22Rv1 (cell line): ENCODE results near the gene EFNB3.

ENCODE experiments used
- ZFX ChIP-seq: fragments of 450-650 bp; IDR thresholded peaks from 2 replicates; pipeline ENCODE4 v1.6.1; 2017; ENCODE audit warnings: antibody characterized with exemption, borderline replicate concordance
- TF ChIP-seq, protein P1 (sequence below): fragments of 450-650 bp; IDR thresholded peaks from 2 replicates; pipeline ENCODE4 v1.5.1; 2017; ENCODE audit warnings: mild to moderate bottlenecking

GRCh38 chr17:7705269-7706255 is 560 bp downstream of the EFNB3 start:
- TF ChIP-seq, protein P1, sequence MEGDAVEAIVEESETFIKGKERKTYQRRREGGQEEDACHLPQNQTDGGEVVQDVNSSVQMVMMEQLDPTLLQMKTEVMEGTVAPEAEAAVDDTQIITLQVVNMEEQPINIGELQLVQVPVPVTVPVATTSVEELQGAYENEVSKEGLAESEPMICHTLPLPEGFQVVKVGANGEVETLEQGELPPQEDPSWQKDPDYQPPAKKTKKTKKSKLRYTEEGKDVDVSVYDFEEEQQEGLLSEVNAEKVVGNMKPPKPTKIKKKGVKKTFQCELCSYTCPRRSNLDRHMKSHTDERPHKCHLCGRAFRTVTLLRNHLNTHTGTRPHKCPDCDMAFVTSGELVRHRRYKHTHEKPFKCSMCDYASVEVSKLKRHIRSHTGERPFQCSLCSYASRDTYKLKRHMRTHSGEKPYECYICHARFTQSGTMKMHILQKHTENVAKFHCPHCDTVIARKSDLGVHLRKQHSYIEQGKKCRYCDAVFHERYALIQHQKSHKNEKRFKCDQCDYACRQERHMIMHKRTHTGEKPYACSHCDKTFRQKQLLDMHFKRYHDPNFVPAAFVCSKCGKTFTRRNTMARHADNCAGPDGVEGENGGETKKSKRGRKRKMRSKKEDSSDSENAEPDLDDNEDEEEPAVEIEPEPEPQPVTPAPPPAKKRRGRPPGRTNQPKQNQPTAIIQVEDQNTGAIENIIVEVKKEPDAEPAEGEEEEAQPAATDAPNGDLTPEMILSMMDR: no peak
- no peak for TF ChIP-seq ZFX
